Embryonic facial prominence (tissue), 1 donor: ENCODE measurements around the gene PUM2.

Experiments
- DNase-seq: peaks from one replicate; pipeline ENCODE4 v3.0.0-alpha.2; 2016; ENCODE audit errors: extremely low spot score

PUM2 gene

DNA sequence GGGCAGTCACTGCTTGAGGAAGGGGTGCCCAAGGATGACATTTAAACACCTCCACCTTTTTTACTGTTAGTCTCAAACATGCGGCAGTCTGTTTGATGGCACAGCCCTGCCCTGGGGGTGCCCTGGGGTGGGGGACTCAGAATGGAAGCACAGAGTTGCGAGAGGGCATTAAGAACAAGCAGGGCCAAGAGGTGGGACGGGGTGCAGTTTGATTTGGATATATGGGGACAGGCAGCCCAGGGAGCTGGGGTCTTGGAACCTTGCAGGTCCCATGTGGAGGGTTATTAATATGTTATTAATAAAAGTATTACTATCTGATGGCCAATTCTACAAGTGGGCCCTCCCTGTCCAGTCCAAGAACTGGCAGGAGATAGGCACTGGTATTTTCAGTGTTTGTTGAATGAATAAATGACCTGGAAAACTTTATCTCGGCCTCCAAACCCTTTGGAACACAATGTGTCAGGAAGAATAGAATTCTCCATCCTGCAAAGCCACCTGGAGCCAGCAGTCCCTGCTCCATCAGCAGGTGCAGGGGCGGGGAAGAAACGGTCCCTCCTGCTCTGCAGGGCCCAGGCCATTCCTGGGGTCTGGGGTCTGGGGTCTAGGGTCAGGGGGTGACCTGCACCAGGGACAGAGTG is 150.9 kb downstream of the PUM2 start:
- DNase-seq = no peak

- DNase-seq = no peak
These were observed 151.6 kb downstream of the PUM2 start for GRCh38 chr2:20198796-20199632.
